ENCODE measurements around the gene KRT3. TPM values are rescaled to one million over a fixed set of nuclear protein-coding genes. Genes with fewer than 3 reads are reported as not detected.

KRT3 gene
- total RNA-seq (2022; extraction: Qiagen RNA extraction; ENCODE audit: low read depth), result 0.05 to 0.08 TPM (median 0.07 TPM) in 3 of 5 replicates, not detected in the others

DNA sequence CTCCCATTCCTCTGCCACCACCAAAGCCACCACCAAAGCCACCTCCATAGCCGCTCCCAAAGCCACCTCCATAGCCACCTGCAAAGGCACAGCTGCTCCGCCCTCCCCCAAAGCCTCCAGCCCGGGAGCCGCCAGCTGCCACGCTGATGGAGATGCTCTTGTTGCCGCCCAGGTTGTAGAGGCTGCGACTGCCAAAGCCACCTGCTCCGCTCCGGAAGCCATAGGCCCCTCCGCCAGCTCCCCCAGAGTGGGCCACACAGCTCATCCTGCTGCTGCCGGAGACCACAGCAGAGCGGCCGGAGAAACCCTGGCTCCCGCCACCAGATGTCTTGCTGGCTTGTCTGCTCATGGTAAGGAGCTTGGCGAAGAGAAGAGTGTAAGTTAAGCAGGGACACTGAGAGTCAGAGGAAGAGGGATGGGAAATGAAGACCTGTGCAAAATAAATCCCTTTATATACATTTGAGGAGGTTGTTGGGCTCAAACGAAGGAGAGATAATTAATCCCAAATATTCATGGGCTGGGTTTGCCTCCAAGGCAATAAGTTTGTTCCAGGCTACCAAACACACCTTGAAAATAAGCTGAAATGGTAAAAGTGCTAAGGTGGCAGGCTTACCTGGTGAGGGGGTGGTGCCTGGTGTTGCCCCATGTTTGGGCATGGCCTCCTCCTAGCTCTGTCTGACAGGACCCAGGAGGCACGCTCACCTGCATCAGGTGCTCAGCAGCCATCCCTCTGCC, at the start of gene KRT3:
Gene KRT3, minus strand, starts transcription at position 424 of the 735 bp plus-strand sequence. Its CDS starts 75 bp downstream, at position 349.

DNA sequence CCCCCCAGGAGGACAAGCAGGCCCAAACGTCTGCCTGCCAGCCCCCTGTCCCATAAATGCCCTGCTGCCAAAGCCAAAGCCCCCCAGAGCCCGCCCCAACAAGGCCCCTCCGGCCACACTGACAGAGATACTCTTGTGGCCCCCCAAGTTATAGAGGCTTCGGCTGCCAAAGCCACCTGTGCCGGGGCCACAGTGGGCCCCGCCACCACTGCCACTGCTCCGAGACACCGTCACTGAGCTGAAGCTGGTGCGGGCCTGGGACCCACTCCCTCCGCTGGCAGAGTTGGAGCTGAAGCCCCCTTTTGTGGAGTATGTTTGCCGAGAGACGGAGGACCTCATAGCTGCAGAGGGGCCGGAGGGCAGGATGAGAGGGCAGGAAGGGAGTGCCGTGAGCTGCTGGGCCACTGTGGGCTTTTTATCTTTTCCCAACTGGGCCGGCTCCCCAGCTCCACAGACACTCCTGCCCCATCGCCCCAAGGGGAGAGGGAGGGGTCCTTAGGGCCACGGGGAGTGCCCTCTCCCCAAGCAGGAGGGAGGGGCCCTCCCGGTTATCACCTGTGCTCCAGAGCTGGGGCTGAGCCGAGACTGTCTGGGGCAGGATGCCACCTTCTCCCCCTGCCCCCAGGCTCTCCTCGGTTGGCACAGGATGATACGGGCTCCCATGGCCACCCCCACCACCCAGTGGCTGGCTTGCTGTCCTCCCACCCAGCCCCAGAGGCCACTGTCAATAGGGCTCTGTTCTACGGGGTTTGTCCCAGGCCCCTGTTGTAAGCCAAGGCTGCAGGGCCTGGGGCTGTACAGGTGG, 38.2 kb upstream of the KRT3 start, which contains the start of gene KRT79:
Gene KRT79, minus strand, starts transcription at position 390 of the 805 bp plus-strand sequence. Its CDS starts 51 bp downstream, at position 339.

DNA sequence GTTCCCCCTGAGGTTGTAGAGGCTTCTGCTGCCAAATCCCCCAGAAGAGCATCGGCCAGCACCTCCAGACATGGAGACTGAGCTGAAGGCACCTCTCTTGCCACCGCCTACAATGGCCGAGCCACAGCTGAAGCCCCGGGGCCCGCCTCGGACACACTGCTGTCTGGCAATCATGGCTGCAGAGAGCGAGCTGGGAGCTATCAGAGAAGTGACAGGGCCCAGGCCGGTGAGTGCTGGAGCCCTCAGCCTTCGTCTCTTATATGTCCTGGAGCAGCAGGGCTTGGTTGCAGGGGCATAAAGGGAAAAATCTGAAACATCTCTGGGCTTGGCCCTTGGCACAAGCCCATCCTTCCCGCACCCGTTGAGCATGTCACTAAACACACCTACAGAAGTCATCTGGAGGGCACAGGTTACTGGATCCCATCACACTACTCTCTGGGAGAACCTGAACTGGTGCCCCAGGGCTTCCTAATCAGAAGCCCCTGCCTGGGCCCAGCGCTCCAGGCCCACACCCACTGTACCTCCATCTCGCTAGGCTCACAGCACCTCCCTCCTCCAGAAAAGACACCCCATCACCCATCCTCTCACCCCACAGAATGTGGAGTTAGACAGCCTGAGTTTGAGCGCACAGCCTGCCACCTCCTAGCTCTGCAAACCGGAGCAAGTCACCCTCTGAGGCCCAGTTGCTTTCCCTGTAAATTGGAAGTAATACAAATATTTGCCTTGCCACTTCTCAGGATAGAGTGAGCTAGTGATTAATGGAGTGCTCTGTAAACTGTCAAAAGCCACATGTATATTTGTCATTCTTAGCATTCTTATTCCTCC, 18.2 kb upstream of the KRT3 start, which contains the start of gene KRT4:
Gene KRT4, minus strand, starts transcription at position 232 of the 825 bp plus-strand sequence. Its CDS starts 58 bp downstream, at position 174.

GRCh38 chr12:52776913-52777395, 19.0 kb downstream of the KRT3 start, which contains the start of gene KRT76:
Gene KRT76, minus strand, starts transcription at chr12:52777345. Its CDS starts 54 bp downstream, at chr12:52777291.

Other genes starting within 250 kb of the KRT3 start
- not detected in 5 replicates for gene KRT71, start 243.0 kb downstream of the KRT3 start, total RNA-seq (2022; extraction: Qiagen RNA extraction; ENCODE audit: low read depth)
- not detected in 5 replicates for gene KRT74, start 222.3 kb downstream of the KRT3 start, total RNA-seq (2022; extraction: Qiagen RNA extraction; ENCODE audit: low read depth)
- gene KRT72, start 194.7 kb downstream of the KRT3 start, total RNA-seq (2022; extraction: Qiagen RNA extraction; ENCODE audit: low read depth), result not detected in 5 replicates
- gene KRT73, start 177.6 kb downstream of the KRT3 start, total RNA-seq (2022; extraction: Qiagen RNA extraction; ENCODE audit: low read depth), result not detected in 5 replicates
- 0.05 TPM in 1 of 5 replicates, not detected in the others for gene KRT2, start 143.9 kb downstream of the KRT3 start, total RNA-seq (2022; extraction: Qiagen RNA extraction; ENCODE audit: low read depth)
- not detected in 5 replicates for gene KRT1, start 115.7 kb downstream of the KRT3 start, total RNA-seq (2022; extraction: Qiagen RNA extraction; ENCODE audit: low read depth)
- not detected in 5 replicates for gene KRT77, start 92.6 kb downstream of the KRT3 start, total RNA-seq (2022; extraction: Qiagen RNA extraction; ENCODE audit: low read depth)
- gene KRT76, start 18.8 kb downstream of the KRT3 start, total RNA-seq (2022; extraction: Qiagen RNA extraction; ENCODE audit: low read depth), result not detected in 5 replicates
- gene KRT4, start 18.0 kb upstream of the KRT3 start, total RNA-seq (2022; extraction: Qiagen RNA extraction; ENCODE audit: low read depth), result 2.6 to 4.3 TPM (median 3.1 TPM) in 5 replicates
- 0.21 TPM in 2 of 5 replicates, not detected in the others for gene KRT79, start 38.2 kb upstream of the KRT3 start, total RNA-seq (2022; extraction: Qiagen RNA extraction; ENCODE audit: low read depth)
- 0.08 TPM in 1 of 5 replicates, not detected in the others for gene KRT78, start 52.9 kb upstream of the KRT3 start, total RNA-seq (2022; extraction: Qiagen RNA extraction; ENCODE audit: low read depth)
- 2,919 to 3,631 TPM (median 3,474 TPM) in 5 replicates for gene KRT8, start 109.0 kb upstream of the KRT3 start, total RNA-seq (2022; extraction: Qiagen RNA extraction; ENCODE audit: low read depth)
- gene KRT18, start 153.0 kb upstream of the KRT3 start, total RNA-seq (2022; extraction: Qiagen RNA extraction; ENCODE audit: low read depth), result 2,005 to 2,508 TPM (median 2,382 TPM) in 5 replicates
- gene EIF4B, start 210.3 kb upstream of the KRT3 start, total RNA-seq (2022; extraction: Qiagen RNA extraction; ENCODE audit: low read depth), result 250 to 434 TPM (median 269 TPM) in 5 replicates

Data from A549 treated with RU486 at 1 μM for 4 hours (cell line).